ENCODE results near the gene MCF2L.

The MCF2L gene

GRCh38 chr13:113086031-113086750 lies 117.2 kb downstream of the MCF2L start:
- DNase-seq, result no peak

- DNase-seq, result no peak
Measured at GRCh38 chr13:113086991-113087922, 118.2 kb downstream of the MCF2L start.

DNA sequence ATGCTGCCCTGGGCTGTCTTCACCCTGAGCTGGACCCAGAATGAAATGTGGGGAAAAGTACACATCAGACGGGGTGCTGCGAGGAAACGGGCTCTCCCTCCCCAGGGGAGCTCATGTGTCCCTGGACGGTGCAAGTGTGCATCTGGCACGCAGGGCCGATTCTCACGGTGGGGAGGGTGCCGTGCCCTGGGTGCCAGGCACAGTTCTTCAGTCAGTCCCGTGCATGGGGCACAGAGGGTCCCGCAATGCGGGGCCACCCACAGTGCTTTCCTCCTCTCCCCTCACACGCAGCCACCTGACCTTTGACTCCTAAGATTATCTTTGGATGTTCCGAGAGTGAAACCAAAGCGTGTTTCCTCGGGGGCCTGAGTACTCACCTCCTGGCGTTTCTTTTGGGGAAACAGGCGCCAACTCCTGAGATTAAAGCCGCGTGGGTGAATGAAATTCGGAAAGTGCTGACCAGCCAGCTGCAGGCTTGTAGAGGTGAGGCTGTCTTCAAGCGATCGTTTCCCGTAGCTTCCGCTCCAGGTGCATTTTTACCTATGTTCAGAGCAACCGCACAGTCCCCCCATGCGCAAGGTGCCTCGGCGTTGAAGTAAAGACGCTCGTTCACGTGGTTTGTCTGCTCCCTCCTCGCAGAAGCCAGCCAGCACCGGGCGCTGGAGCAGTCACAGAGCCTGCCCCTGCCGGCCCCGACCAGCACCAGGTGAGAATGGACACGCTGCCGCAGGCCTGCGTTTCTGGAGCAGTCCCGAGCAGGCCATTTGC lies 119.1 kb downstream of the MCF2L start:
- DNase-seq, result no peak

DNA sequence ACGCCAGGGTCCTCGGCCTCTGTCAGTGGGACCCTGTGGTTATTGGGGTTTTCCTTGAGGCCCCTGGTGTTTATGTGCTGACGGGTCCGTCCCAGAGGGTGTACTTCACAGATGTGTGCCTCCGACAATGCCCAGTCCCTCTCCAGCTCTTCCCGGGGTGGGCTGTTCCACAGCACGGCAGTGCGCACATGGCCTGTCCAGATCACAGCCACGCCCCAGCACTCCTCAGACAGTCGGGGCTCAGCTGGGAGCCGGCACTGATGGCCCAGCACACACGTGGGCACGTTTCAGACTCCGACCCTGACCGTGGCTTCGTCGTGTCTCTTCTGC lies 119.6 kb downstream of the MCF2L start:
- DNase-seq, result no peak

DNA sequence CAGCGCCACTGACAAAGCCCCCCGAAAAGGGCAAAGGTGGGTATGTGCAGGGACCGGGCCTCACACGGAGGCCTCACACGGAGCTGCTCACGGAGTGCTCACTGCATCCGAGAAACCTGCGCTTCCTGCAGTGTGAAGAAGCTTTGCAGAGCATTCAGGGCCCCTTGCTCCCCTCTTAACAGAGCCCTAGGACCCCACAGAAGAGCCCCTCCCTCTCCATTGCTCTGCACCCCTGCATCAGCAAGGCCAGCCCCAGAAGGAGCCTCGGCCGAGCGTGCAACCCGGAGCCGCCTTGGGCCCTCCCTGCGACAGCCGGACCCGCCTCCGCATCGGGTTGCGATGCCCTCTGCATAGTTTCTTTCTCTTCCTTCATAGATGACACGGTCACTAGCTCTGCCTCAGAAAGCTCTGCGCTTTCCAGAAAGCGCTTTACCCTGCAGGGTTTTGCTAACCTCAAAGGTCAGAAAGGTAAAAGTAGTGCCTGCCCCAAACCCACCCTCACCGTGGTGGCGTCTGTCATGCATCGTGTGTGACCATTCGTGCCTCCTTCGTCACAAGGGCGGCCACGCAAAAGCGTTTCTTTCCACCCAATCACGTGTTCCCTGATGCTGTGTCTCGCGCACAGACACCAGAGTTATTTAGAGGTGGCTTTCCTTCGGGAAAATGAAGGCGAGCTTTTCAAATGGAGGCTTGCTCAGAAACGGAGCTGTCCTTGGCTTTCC lies 120.8 kb downstream of the MCF2L start:
- DNase-seq, result no peak

DNA sequence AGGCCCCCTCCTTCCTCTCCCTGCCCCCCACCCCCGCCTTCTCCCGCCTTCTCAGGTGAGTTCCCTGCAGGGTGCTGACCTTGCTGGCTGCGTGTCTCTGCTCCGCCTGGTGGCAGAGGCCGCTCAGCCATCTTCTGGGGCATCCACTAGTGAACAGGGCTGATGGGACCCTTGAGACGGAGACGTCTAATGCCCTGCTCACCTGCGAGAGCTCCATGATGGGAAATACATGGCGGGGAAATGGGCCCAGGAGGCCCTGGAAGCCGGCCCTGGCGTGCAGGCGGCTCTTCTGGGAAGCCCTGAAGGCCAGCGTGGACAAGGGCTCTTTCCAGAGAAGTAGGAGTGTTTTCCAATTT lies 121.4 kb downstream of the MCF2L start:
- no peak for DNase-seq

DNA sequence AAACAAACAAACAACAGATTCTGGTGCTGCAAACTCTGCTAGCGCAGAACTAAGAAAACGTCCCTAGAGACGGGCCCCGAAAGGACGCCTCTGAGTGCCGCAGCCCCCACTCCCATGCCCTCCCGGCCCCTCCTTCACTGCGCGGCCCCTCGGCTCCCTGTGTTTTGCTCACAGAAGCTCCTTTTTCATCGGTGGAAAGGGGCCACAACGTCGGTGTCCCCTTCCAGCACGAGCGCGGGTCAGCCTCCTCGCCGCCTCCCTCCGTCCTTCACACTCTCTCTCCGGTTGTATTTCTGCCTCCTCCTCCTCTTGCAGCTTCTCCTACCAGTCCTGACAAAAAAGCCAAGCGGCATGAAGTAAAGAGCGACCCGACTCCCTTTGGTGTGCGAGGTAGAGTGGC lies 121.8 kb downstream of the MCF2L start:
- DNase-seq, result no peak

GRCh38 chr13:113091211-113091771 lies 122.3 kb downstream of the MCF2L start:
- no peak for DNase-seq

- DNase-seq, result no peak
Measured at GRCh38 chr13:113091891-113092775, 123.1 kb downstream of the MCF2L start.

GRCh38 chr13:113092776-113093579 lies 124.0 kb downstream of the MCF2L start:
- no peak for DNase-seq

DNA sequence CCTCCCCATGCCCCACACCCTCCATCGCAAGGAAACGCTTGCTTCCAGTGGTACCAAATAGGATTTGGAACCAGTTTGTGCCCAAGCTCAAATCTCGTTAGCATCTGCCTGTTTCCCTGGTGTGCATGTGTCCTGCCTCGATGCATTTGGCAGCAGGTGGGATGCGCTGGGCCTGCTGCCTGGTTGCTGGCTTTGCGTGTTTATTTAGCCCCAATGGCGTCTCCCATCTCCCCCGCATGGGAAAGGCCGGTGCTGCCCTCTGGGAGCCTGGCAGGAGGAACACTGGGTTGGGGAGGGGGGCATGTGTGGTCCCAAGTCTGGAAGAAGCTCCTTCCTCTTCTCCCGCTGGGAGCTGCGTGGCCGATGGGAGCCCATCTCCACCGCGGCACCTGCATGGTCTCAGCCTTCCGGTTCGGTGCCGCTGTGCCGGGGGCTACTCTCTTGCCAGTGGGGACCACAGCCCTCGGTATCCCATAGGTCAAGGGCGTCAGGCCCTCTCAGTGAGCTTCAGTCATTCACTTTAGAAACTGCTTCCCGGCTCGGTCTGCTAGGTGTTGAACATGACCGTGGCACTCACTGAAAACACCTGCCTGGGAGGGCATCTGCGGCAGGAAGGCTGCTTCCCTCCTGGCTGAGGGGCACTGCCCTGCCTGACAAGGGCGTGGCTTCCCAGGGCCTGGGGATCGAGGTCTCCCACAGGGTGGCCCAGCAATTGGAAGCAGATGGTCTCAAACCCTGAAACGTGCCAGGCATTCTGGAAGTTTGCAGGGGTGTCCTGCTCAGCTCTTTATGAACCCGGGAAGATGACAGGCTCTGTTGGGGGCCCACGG lies 124.8 kb downstream of the MCF2L start:
- DNase-seq, result no peak

DNA sequence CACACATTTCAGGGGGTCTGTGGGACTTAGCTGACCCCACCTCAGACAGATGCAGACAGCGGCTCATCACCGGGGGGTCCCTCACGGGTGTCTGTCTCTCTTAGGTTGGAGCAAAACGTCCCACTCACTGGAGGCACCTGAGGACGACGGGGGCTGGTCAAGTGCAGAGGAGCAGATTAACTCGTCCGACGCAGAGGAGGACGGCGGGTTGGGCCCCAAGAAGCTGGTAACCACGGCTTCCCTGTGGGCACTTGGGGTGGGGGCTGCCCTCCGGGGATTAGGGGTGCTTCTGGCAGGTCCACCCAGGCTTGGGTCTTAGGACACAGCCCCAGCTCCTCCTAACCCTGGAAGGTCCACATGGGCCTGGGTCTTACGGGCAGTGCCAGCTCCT lies 125.4 kb downstream of the MCF2L start:
- DNase-seq, result no peak

DNA sequence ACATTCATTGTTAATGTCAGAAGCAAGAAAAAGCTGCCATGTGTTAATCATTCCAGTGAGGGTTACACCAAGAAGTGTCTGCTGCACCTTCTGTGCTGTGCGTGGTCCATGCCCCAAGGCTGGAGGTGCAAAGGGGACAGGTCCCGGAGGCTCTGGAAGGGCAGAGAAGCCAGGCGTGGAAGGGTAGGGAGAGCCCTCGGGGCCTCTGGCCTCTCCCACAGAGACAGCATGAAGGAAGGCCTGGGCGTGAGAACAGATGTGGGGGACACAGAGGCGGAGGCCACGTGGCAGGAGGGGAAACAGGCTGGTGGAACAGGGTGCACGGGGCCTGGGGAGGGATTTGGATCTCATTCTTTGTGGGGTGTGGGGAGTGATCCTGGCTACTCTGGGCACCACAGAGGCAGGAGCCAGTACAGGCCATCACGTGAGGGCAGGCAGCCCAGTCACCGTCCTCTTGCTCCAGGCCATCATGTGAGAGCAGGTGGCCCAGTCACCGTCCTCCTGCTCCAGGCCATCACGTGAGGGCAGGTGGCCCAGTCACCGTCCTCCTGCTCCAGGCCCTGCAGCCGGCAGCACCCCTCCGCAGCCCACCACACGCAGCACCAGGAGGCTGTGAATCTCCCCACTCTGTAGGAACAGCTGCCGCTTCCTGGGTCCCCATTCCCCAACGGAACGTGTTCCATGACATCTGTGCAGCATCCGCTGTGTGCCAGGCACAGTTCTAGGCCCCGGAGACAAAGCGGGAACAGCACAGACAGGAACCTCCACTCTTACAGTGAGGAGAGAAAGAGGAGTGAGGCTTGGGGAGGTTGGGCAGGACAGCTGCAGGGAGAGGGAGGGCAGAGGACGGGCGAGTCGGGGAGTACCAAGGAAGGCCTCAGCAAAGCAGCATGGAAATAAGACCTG lies 126.4 kb downstream of the MCF2L start:
- no peak for DNase-seq

DNA sequence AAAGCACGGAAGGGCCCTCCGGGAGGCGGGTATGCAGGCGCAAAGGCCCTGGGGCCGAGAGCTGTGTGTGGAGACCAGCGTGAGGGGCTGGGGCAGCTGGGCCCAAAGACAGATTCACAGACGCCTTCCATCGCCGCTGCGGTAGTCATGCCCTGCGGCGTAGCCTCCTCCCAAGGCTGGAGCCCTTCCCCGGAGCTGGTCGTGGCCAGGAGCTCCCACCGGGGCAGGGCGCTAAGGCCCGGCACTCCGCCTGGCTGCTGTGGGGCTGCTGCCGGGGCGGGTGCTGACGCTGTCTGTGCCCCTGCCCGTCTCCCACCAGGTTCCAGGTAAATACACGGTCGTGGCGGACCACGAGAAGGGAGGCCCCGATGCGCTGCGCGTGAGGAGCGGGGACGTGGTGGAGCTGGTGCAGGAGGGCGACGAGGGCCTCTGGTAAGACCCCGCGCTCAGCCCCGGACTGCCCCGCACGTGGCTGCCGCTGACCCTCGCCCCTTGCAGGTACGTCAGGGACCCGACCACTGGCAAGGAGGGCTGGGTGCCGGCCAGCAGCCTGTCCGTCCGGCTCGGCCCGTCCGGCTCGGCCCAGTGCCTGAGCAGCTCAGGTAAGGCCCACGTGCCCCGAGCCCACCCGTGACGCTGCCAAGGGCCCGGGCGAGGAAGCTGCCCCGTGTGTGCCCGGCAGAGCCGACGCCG lies 127.2 kb downstream of the MCF2L start:
- DNase-seq, result no peak

DNA sequence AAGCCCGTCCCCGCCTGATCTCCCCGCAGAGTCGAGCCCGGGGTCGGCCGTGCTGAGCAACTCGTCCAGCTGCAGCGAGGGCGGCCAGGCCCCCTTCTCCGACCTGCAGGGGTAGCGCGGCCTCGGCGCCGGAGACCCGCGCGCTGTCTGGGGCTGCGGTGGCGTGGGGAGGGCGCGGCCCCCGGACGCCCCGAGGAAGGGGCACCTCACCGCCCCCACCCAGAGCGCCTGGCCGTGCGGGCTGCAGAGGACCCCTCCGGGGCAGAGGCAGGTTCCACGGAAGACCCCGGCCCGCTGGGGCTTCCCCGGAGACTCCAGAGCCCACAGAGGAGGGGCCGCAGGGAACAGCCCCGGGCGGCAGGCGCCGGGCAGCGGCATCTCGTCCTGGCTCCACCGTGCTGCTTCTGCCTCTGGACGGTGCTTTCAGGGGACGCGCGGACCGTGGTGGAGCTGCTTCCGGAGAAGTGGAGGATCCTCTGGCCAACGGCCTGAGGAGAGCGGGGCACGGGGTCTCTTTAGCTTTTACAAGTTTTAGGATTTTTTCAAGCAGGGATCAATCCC lies 127.8 kb downstream of the MCF2L start:
- DNase-seq, result no peak

- DNase-seq, result no peak
Measured at GRCh38 chr13:113097651-113098050, 128.6 kb downstream of the MCF2L start.

- DNase-seq, result no peak
Measured at GRCh38 chr13:113098162-113098732, 129.2 kb downstream of the MCF2L start.
